IMR-90 (cell line): ENCODE data around the gene GRIA4. TPM values are rescaled to one million over a fixed set of nuclear protein-coding genes. Genes with fewer than 3 reads are reported as not detected.

ENCODE experiments used
- ATAC-seq: fragments of 200-7000 bp; cut with Tn5 transposase; 2 replicates; pipeline ENCODE4 v1.9.1; 2020; ENCODE audit warnings: low read depth, mild to moderate bottlenecking, moderate library complexity
- BruUV-seq: library from RNA; stranded (reverse); fragments of 400-500 nt; replicated peaks from 2 replicates; lab custom pipeline; 2021; lab: Mats Ljungman, UMichigan
- CTCF ChIA-PET: fragments of 300-600 bp; formaldehyde crosslinking; extraction: SDS; loops from one replicate; lab custom pipeline; 2021; ENCODE audit warnings: antibody characterized with exemption; lab: Yijun Ruan, JAX
- POLR2A ChIA-PET: fragments of 300-600 bp; sonication (Branson Sonifier 250); formaldehyde crosslinking; loops from one replicate; lab custom pipeline; 2022; ENCODE audit warnings: antibody characterized with exemption; ENCODE audit not compliant: unreplicated experiment; lab: Charles Lee
- DNase-seq: peaks from one replicate; pipeline ENCODE4 v3.0.0; 2013
- H2AFZ ChIP-seq: replicated peaks from 2 replicates; pipeline ENCODE3; 2013; ENCODE audit warnings: low read length, mild to moderate bottlenecking; ENCODE audit not compliant: poor library complexity
- H2AK5ac ChIP-seq: 2 replicates; pipeline ENCODE4 v1.6.1; 2013; ENCODE audit warnings: low read depth, low read length, inconsistent platforms
- H2AK9ac ChIP-seq: replicated peaks from 2 replicates; pipeline ENCODE3; 2013; ENCODE audit warnings: mild to moderate bottlenecking, low read depth, low read length, moderate library complexity; ENCODE audit not compliant: poor library complexity
- H2BK120ac ChIP-seq: 2 replicates; pipeline ENCODE4 v1.6.1; 2013; ENCODE audit warnings: low read depth, low read length, inconsistent platforms
- H2BK15ac ChIP-seq: 3 replicates; pipeline ENCODE4 v1.6.1; 2013; ENCODE audit warnings: low read depth, low read length, inconsistent platforms
- H2BK20ac ChIP-seq: 2 replicates; pipeline ENCODE4 v1.6.1; 2013; ENCODE audit warnings: low read depth, mild to moderate bottlenecking, inconsistent platforms, low read length, moderate library complexity
- H2BK5ac ChIP-seq: 2 replicates; pipeline ENCODE4 v1.6.1; 2013; ENCODE audit warnings: mild to moderate bottlenecking, low read depth, low read length, inconsistent platforms; ENCODE audit not compliant: poor library complexity, severe bottlenecking
- H3K14ac ChIP-seq: replicated peaks from 2 replicates; pipeline ENCODE4 v1.6.1; 2013; ENCODE audit warnings: low read depth, low read length, inconsistent platforms
- H3K18ac ChIP-seq: 2 replicates; pipeline ENCODE4 v1.6.1; 2013; ENCODE audit warnings: low read depth, low read length, control low read depth
- H3K23ac ChIP-seq: 2 replicates; pipeline ENCODE4 v1.6.1; 2013; ENCODE audit warnings: low read depth, low read length, inconsistent platforms
- H3K27ac ChIP-seq: 2 replicates; pipeline ENCODE4 v1.5.1; 2013; ENCODE audit warnings: mild to moderate bottlenecking, control low read depth, low read length; ENCODE audit not compliant: insufficient read depth
- H3K27me3 ChIP-seq: 2 replicates; pipeline ENCODE4 v1.6.1; 2013; ENCODE audit warnings: low read length; ENCODE audit not compliant: control insufficient read depth, insufficient read depth
- H3K36me3 ChIP-seq: 2 replicates; pipeline ENCODE4 v1.6.1; 2013; ENCODE audit warnings: low read length, mixed read lengths; ENCODE audit not compliant: control insufficient read depth, insufficient read depth
- H3K4ac ChIP-seq: 2 replicates; pipeline ENCODE4 v1.6.1; 2013; ENCODE audit warnings: low read depth, low read length, inconsistent platforms
- H3K4me1 ChIP-seq: 2 replicates; pipeline ENCODE4 v1.6.1; 2013; ENCODE audit warnings: low read length, mixed read lengths; ENCODE audit not compliant: control insufficient read depth, insufficient read depth
- H3K4me2 ChIP-seq: 2 replicates; pipeline ENCODE4 v1.6.1; 2013; ENCODE audit warnings: low read depth, mild to moderate bottlenecking, control low read depth, low read length, moderate library complexity
- H3K4me3 ChIP-seq: 2 replicates; pipeline ENCODE4 v1.5.1; 2013; ENCODE audit warnings: low read depth, mild to moderate bottlenecking, control low read depth, low read length, moderate library complexity; ENCODE audit not compliant: insufficient read depth
- H3K56ac ChIP-seq: 2 replicates; pipeline ENCODE4 v1.6.1; 2013; ENCODE audit warnings: low read length, inconsistent platforms; ENCODE audit not compliant: insufficient read depth; ENCODE audit errors: extremely low read depth
- H3K79me1 ChIP-seq, 2 experiments: 2 replicates each; pipeline ENCODE4 v1.6.1; 2013; ENCODE audit warnings: low read length in 2 of 2, inconsistent platforms in 1 of 2, low read depth in 1 of 2
- H3K9ac ChIP-seq: 2 replicates; pipeline ENCODE4 v1.6.1; 2013; ENCODE audit warnings: low read depth, low read length, control low read depth
- H3K9me1 ChIP-seq: 2 replicates; pipeline ENCODE4 v1.6.1; 2013; ENCODE audit warnings: low read length, inconsistent platforms; ENCODE audit not compliant: insufficient read depth
- H3K9me3 ChIP-seq: 2 replicates; pipeline ENCODE4 v1.6.1; 2013; ENCODE audit warnings: low read length; ENCODE audit not compliant: control insufficient read depth, insufficient read depth
- H4K20me1 ChIP-seq: 2 replicates; pipeline ENCODE4 v1.6.1; 2013; ENCODE audit warnings: low read length, inconsistent platforms; ENCODE audit not compliant: insufficient read depth
- H4K5ac ChIP-seq: 2 replicates; pipeline ENCODE4 v1.6.1; 2013; ENCODE audit warnings: mild to moderate bottlenecking, low read depth, low read length, control low read depth
- H4K8ac ChIP-seq, 2 experiments: 2 replicates each; pipeline ENCODE4 v1.6.1; 2013; ENCODE audit warnings: low read depth in 2 of 2, low read length in 2 of 2, control low read depth in 1 of 2, inconsistent platforms in 1 of 2
- H4K91ac ChIP-seq: 2 replicates; pipeline ENCODE4 v1.6.1; 2013; ENCODE audit warnings: low read depth, low read length, inconsistent platforms; ENCODE audit not compliant: insufficient read depth
- BHLHE40 ChIP-seq: fragments of 150-350 bp; IDR thresholded peaks from 2 replicates; pipeline ENCODE4 v1.6.1; 2016; ENCODE audit warnings: mild to moderate bottlenecking, low read depth, low read length
- CEBPB ChIP-seq: IDR thresholded peaks from 2 replicates; pipeline ENCODE4 v1.6.1; 2012; ENCODE audit warnings: low read depth, low read length, improper control_type of control experiment
- CHD1 ChIP-seq: IDR thresholded peaks from 2 replicates; pipeline ENCODE4 v1.6.1; 2012; ENCODE audit warnings: low read depth, low read length, improper control_type of control experiment
- FOS ChIP-seq: fragments of 150-350 bp; IDR thresholded peaks from 2 replicates; pipeline ENCODE4 v1.6.1; 2016; ENCODE audit warnings: low read depth, low read length
- MAFK ChIP-seq: IDR thresholded peaks from 2 replicates; pipeline ENCODE4 v1.6.1; 2012; ENCODE audit warnings: low read depth, low read length, improper control_type of control experiment
- MAZ ChIP-seq: IDR thresholded peaks from 2 replicates; pipeline ENCODE4 v1.6.1; 2012; ENCODE audit warnings: low read depth, mild to moderate bottlenecking, low read length, improper control_type of control experiment, moderate library complexity, borderline replicate concordance
- NFE2L2 ChIP-seq: fragments of 150-350 bp; IDR thresholded peaks from 2 replicates; pipeline ENCODE4 v1.6.1; 2016; ENCODE audit warnings: low read depth, mild to moderate bottlenecking, low read length
- POLR2A ChIP-seq: IDR thresholded peaks from 2 replicates; pipeline ENCODE4 v1.6.1; 2012; ENCODE audit warnings: mild to moderate bottlenecking, low read depth, low read length
- RAD21 ChIP-seq: IDR thresholded peaks from 2 replicates; pipeline ENCODE4 v1.6.1; 2012; ENCODE audit warnings: low read length, improper control_type of control experiment
- RCOR1 ChIP-seq: IDR thresholded peaks from 2 replicates; pipeline ENCODE4 v1.6.1; 2012; ENCODE audit warnings: mild to moderate bottlenecking, low read length, improper control_type of control experiment; ENCODE audit not compliant: insufficient replicate concordance
- SMC3 ChIP-seq: fragments of 150-350 bp; IDR thresholded peaks from 2 replicates; pipeline ENCODE4 v1.6.1; 2016; ENCODE audit warnings: low read depth, mild to moderate bottlenecking, antibody characterized with exemption, low read length, moderate library complexity
- WGBS, 2 experiments: methylation state at CpG; one replicate each; pipeline versions ENCODE4 v1.1.5 to v1.1.7; 2013; ENCODE audit warnings: missing lambda C conversion rate in 2 of 2; ENCODE audit not compliant: insufficient read length in 1 of 2; ENCODE audit errors: extremely low coverage in 2 of 2; 5-methylcytosine and 5-hydroxymethylcytosine counted together
- dilution Hi-C: fragments of 300-500 bp; cut with HindIII; formaldehyde crosslinking; loops from one replicate; pipeline ENCODE4 v1.14.3; 2018; ENCODE audit warnings: low sequenced_read_pairs; ENCODE audit not compliant: unreplicated experiment
- in situ Hi-C: fragments of 300-500 bp; cut with MboI; formaldehyde crosslinking; loops from 3 replicates; pipeline ENCODE4 v1.14.3; 2019; ENCODE audit warnings: low sequenced_read_pairs, inconsistent platforms, mixed read lengths
- intact Hi-C: fragments of 100-400 bp; cut with micrococcal nuclease; formaldehyde crosslinking; loops from 2 replicates; pipeline ENCODE4 v1.10.0; 2022
- polyA plus RNA-seq, 3 experiments: library from polyadenylated mRNA; depleted of rRNA; stranded (reverse); fragments of >200 nt; gene quantifications; 2 replicates each; pipeline ENCODE4 v1.2.3, GENCODE V29; 2012; ENCODE audit warnings: low replicate concordance in 1 of 3
- total RNA-seq: library from RNA; depleted of rRNA; stranded (reverse); fragments of >200 nt; gene quantifications from 2 replicates; pipeline ENCODE4 v1.2.3, GENCODE V29; 2012
- TF ChIP-seq, protein P1 (sequence below): fragments of 150-350 bp; IDR thresholded peaks from 2 replicates; pipeline ENCODE4 v1.6.1; 2016; ENCODE audit warnings: low read depth, mild to moderate bottlenecking, low read length, moderate library complexity, borderline replicate concordance

GRIA4 gene
- total and polyA plus RNA-seq, 2 of the 4 experiments (the other 2 are of a cell fraction): 0.36 to 1.0 TPM

DNA sequence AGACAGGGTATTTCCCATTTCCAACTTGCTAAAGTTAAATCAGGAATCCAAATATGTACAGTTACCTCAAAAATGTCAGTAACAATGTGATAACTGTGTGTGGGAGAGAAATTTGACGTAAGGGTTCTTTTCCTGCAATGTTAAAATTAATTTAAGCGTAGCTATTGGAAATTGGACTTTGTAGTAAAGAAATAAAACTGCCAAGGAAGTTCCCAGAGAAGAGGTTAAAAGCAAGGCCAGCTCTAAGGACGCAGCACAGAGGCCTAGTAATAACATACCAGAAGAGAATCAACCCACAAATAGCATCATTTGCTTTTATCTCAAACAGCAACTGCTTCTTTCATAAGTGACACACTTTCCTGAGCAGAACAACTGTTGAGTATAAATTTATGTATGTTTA is 36.8 kb upstream of the GRIA4 start:
- no peaks in the 10 kb centered on the region for H3K36me3 ChIP-seq
- no peak overlapping the region for H3K4me3 ChIP-seq
- no peak overlapping the region for H3K23ac ChIP-seq
- no peaks in the 10 kb centered on the region for H4K20me1 ChIP-seq
- no peak overlapping the region for H2BK120ac ChIP-seq
- H3K9me1 ChIP-seq: no peaks in the 10 kb centered on the region
- BruUV-seq: no TSS peak
- no peak overlapping the region for H3K27ac ChIP-seq
- no peak overlapping the region for H3K9ac ChIP-seq
- no peak overlapping the region for H3K14ac ChIP-seq
- no peaks in the 10 kb centered on the region for H3K27me3 ChIP-seq
- dilution Hi-C loops: no loop called here
- H2AK9ac ChIP-seq: no peak overlapping the region
- no peak overlapping the region for H3K4ac ChIP-seq
- H3K56ac ChIP-seq: no peak overlapping the region
- no peak overlapping the region for H2AK5ac ChIP-seq
- no peak for TF ChIP-seq POLR2A
- TF ChIP-seq SMC3: no peak
- TF ChIP-seq RAD21: no peak
- TF ChIP-seq MAZ: no peak
- no peak for TF ChIP-seq RCOR1
- no peak for TF ChIP-seq MAFK
- no peak for TF ChIP-seq BHLHE40
- no peak for TF ChIP-seq CHD1
- no peak for TF ChIP-seq FOS
- TF ChIP-seq, protein P1, sequence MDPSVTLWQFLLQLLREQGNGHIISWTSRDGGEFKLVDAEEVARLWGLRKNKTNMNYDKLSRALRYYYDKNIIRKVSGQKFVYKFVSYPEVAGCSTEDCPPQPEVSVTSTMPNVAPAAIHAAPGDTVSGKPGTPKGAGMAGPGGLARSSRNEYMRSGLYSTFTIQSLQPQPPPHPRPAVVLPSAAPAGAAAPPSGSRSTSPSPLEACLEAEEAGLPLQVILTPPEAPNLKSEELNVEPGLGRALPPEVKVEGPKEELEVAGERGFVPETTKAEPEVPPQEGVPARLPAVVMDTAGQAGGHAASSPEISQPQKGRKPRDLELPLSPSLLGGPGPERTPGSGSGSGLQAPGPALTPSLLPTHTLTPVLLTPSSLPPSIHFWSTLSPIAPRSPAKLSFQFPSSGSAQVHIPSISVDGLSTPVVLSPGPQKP: no peak
- no peak for TF ChIP-seq NFE2L2
- no peak for TF ChIP-seq CEBPB
- no peak overlapping the region for H2AFZ ChIP-seq
- H3K4me1 ChIP-seq: peaks cover 2% of the 10 kb centered on the region
- ATAC-seq: 0 out of 2 replicates have a peak, but pooled peaks have one; percentile 37
- no peak overlapping the region for H4K5ac ChIP-seq
- H4K8ac ChIP-seq: no peak overlapping the region
- ChIA-PET CTCF (no interaction called here), POLR2A (no interaction called here)
- H3K4me2 ChIP-seq: no peak overlapping the region
- no peaks in the 10 kb centered on the region for H3K9me3 ChIP-seq
- in situ Hi-C loops: no loop called here
- intact Hi-C loops: no loop called here
- H3K18ac ChIP-seq: no peak overlapping the region
- no peak overlapping the region for H2BK5ac ChIP-seq
- no peaks in the 10 kb centered on the region for H3K79me1 ChIP-seq
- no peak overlapping the region for H2BK20ac ChIP-seq
- no CpG with 5 or more reads among the region's 3 CpGs for WGBS, 2 experiments
- H4K91ac ChIP-seq: no peak overlapping the region
- peak; percentile 41 for DNase-seq
- no peak overlapping the region for H2BK15ac ChIP-seq
